Vagina (tissue), 2 donors: Measurements from ENCODE around the gene LRIG3. TPM values are rescaled to one million over a fixed set of nuclear protein-coding genes. Genes with fewer than 3 reads are reported as not detected.

Source experiments
- DNase-seq, 2 donors: peaks; one replicate each; pipeline ENCODE4 v3.0.0-alpha.2; 2017; ENCODE audit errors: extremely low spot score in 2 of 2
- H3K27ac ChIP-seq: fragments of 200-600 bp; sonication (generic); one replicate; pipeline ENCODE4 v1.5.1; 2019
- H3K27me3 ChIP-seq: fragments of 200-600 bp; sonication (generic); one replicate; pipeline ENCODE4 v1.5.1; 2019
- H3K36me3 ChIP-seq, 2 donors: fragments of 200-600 bp; sonication (generic); one replicate each; pipeline ENCODE4 v1.5.1; 2017 to 2019
- H3K4me1 ChIP-seq: fragments of 200-600 bp; sonication (generic); one replicate; pipeline ENCODE4 v1.5.1; 2019
- H3K4me3 ChIP-seq, 2 donors: fragments of 200-600 bp; sonication (generic); 1 replicate in 1 of 2; 2 replicates in 1 of 2; pipeline ENCODE4 v1.5.1; 2016 to 2019
- H3K9me3 ChIP-seq: fragments of 200-600 bp; sonication (generic); one replicate; pipeline ENCODE4 v1.5.1; 2019
- POLR2A ChIP-seq, 2 donors: fragments of 450-650 bp; IDR thresholded peaks; one replicate each; pipeline ENCODE4 v1.6.1; 2017; ENCODE audit warnings: antibody characterized with exemption in 2 of 2, mild to moderate bottlenecking in 2 of 2, moderate library complexity in 2 of 2
- POLR2AphosphoS5 ChIP-seq, 2 donors: sonication (generic); formaldehyde crosslinking; IDR thresholded peaks; one replicate each; pipeline ENCODE4 v1.9.0; 2017; ENCODE audit warnings: antibody characterized with exemption in 2 of 2, mild to moderate bottlenecking in 2 of 2, low read depth in 1 of 2; ENCODE audit not compliant: insufficient read depth in 1 of 2
- intact Hi-C: fragments of 100-400 bp; cut with DNase I; formaldehyde crosslinking; loops from one replicate; pipeline ENCODE4 v1.15.1; 2023
- total RNA-seq: library from RNA; depleted of rRNA; stranded (reverse); fragments of >200 nt; gene quantifications from one replicate; pipeline ENCODE4 v1.2.3, GENCODE V29; 2016
- TF ChIP-seq, protein P1 (sequence below), 3 experiments: fragments of 450-650 bp in 2 of 3; fragments of 200-600 bp in 1 of 3; sonication (generic) in 1 of 3; IDR thresholded peaks; one replicate each; pipeline ENCODE4 v1.5.1; 2017 to 2019; ENCODE audit warnings: antibody characterized with exemption in 3 of 3, mild to moderate bottlenecking in 2 of 3, moderate library complexity in 2 of 3

The LRIG3 gene
- total RNA-seq, 1 donor from 2014 or later: 54.0 TPM

DNA sequence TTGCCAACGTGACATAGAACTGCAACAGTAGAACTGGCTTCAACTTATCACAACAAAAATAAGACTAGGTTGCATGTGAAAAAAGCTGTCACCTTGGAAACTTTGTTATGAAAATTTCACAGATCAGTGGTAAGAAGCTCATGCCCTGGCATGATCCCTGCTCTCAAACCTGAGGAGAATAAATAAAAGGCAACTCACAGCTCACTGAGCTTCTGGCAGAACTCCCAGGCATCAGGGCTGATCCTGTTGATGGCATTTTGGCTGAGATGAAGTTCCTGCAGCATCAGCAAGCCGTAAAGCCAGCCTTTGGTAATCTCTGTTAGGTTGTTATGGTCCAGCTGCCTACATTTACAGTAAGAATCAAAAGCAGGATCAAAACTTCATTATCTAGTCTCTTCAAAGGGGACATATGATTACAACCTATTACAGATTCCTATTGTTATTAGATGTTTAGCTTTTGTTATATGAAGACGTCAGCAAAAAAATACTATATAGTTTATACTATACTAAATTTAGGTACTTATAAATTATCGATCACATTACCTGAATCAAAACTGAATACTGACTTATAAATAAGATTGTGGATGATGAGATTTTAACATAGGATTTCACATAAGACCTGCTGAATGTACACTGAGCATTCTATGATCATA lies 32.0 kb downstream of the LRIG3 start:
- Histone ChIP-seq H3K4me1 (peaks cover 29% of the 10 kb centered on the region), H3K27ac (no peak overlapping the region), H3K36me3 (peaks cover 2 to 47% of the 10 kb centered on the region in 2 donors), H3K4me3 (no peak overlapping the region), H3K27me3 (no peaks in the 10 kb centered on the region), H3K9me3 (no peaks in the 10 kb centered on the region)
- DNase-seq: no peak
- TF ChIP-seq POLR2A (IDR thresholded peaks at IDR 0.05): no peak
- TF ChIP-seq, protein P1, sequence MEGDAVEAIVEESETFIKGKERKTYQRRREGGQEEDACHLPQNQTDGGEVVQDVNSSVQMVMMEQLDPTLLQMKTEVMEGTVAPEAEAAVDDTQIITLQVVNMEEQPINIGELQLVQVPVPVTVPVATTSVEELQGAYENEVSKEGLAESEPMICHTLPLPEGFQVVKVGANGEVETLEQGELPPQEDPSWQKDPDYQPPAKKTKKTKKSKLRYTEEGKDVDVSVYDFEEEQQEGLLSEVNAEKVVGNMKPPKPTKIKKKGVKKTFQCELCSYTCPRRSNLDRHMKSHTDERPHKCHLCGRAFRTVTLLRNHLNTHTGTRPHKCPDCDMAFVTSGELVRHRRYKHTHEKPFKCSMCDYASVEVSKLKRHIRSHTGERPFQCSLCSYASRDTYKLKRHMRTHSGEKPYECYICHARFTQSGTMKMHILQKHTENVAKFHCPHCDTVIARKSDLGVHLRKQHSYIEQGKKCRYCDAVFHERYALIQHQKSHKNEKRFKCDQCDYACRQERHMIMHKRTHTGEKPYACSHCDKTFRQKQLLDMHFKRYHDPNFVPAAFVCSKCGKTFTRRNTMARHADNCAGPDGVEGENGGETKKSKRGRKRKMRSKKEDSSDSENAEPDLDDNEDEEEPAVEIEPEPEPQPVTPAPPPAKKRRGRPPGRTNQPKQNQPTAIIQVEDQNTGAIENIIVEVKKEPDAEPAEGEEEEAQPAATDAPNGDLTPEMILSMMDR (IDR thresholded peaks at IDR 0.05): no peak
- TF ChIP-seq POLR2AphosphoS5 (IDR thresholded peaks at IDR 0.05; ENCODE audit: insufficient read depth in 1 of 2, low read depth in 1 of 2): no peak
- intact Hi-C loops: no loop called here

DNA sequence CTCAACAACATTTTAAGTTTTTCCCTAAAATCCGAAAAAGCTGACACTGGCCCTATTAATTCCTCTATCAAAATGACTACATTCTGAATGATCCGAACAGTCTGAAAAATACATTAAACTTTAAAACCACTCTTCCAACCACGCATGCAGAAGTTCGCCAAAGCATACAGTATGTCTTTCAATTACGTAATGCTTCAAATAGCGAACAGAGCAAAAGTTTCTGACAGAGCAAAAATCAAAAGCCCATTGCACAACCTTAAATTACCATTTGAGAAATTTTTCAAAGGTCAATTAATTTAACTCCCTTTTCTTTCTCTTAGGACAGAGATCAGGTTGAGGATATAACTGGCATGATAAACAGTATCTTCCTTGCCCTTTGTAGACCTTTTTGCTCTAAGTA lies 33.2 kb downstream of the LRIG3 start:
- Histone ChIP-seq H3K27me3 (no peaks in the 10 kb centered on the region), H3K4me3 (no peak overlapping the region), H3K9me3 (no peaks in the 10 kb centered on the region), H3K4me1 (peaks cover 17% of the 10 kb centered on the region), H3K36me3 (peaks cover 2 to 47% of the 10 kb centered on the region in 2 donors), H3K27ac (no peak overlapping the region)
- TF ChIP-seq, protein P1 (IDR thresholded peaks at IDR 0.05): no peak
- TF ChIP-seq POLR2A (IDR thresholded peaks at IDR 0.05) (no peak), POLR2AphosphoS5 (IDR thresholded peaks at IDR 0.05; ENCODE audit: insufficient read depth in 1 of 2, low read depth in 1 of 2) (no peak)
- DNase-seq: no peak
- intact Hi-C loops: no loop called here

DNA sequence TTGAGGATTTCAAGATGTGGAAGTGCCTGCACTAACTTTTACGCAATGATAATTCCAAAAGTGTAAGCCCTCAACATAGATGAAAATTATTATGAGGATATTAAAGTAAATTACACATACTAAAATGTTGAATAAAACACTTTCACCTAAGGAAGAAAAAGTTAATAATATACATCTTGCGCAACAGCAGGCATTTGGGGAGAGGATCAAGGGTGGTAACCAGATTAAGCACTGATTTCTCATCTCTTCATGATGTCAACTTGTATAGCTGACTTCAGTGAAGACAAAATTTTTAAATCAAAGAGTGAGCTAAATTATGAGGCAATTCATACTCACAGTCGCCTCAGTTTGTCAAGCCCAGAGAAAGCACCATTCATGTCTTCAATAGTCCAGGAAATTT lies 33.8 kb downstream of the LRIG3 start:
- Histone ChIP-seq H3K27ac (no peak overlapping the region), H3K4me1 (peaks cover 11% of the 10 kb centered on the region), H3K36me3 (peaks cover 2 to 52% of the 10 kb centered on the region in 2 donors), H3K9me3 (no peaks in the 10 kb centered on the region), H3K4me3 (no peak overlapping the region), H3K27me3 (no peaks in the 10 kb centered on the region)
- DNase-seq: no peak
- TF ChIP-seq, protein P1 (IDR thresholded peaks at IDR 0.05): no peak
- TF ChIP-seq POLR2AphosphoS5 (IDR thresholded peaks at IDR 0.05; ENCODE audit: insufficient read depth in 1 of 2, low read depth in 1 of 2): no peak
- no peak for TF ChIP-seq POLR2A (IDR thresholded peaks at IDR 0.05)
- intact Hi-C loops: no loop called here

DNA sequence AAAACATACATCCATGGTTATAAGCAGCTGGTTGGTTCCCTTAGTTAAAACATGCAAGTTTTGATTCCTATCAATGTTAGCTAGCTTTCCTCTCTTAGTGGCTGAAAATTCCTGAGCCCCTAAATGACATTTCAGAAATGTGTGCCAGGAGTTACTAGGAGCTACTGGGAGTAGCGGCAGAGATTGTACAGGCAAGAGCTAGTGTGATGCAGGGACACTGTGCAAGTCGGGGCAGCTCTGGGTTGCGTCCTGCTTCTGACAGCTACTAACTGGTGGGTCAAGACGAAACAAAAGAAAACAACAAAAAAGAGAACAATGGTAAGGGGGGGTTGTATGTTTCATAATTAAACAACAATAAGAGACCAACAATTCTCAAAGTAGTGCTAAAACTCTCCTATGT lies 35.4 kb downstream of the LRIG3 start:
- Histone ChIP-seq H3K9me3 (no peaks in the 10 kb centered on the region), H3K4me1 (peaks cover 11% of the 10 kb centered on the region), H3K36me3 (peaks cover 2 to 63% of the 10 kb centered on the region in 2 donors), H3K27ac (no peak overlapping the region), H3K4me3 (no peak overlapping the region), H3K27me3 (no peaks in the 10 kb centered on the region)
- no peak for TF ChIP-seq POLR2A (IDR thresholded peaks at IDR 0.05)
- intact Hi-C loops: no loop called here
- DNase-seq: no peak

DNA sequence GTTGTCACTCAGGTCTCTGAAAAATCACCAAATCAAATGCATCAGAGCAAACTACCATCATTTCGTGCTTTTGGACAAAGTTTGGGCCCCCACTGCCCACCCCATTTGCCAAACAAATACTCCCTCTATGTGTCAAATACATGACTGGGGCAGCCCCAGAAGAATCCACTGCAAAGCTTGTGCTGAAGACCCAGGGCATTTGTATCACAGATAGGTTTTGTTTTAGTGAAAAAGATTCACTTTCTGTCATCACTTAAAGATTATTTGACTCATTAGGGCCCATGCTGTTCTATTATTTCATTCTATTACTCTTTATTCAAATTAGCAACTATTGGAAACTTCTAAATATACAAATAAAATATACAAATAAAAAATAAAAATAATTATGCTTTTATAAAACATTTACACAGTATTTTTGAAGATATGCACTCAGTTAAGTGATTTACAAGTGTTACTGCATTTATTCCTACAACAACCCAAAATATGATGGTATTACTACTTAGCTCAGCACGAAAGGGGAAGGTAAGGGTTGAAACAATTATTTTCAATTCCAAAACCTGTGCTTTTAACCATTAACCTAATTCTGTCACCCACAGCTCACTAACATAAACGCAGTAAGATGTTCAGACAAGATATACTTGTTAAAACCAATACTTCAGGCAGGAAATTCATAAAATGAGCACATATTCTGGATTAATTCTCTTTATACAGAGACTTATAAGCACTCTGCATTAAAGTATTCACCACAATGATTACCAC lies 36.5 kb downstream of the LRIG3 start:
- Histone ChIP-seq H3K27ac (no peak overlapping the region), H3K4me3 (no peak overlapping the region), H3K4me1 (peaks cover 11% of the 10 kb centered on the region), H3K27me3 (no peaks in the 10 kb centered on the region), H3K9me3 (no peaks in the 10 kb centered on the region), H3K36me3 (peaks cover 2 to 62% of the 10 kb centered on the region in 2 donors)
- TF ChIP-seq POLR2A (IDR thresholded peaks at IDR 0.05) (no peak), POLR2AphosphoS5 (IDR thresholded peaks at IDR 0.05; ENCODE audit: insufficient read depth in 1 of 2, low read depth in 1 of 2) (no peak)
- TF ChIP-seq, protein P1 (IDR thresholded peaks at IDR 0.05): no peak
- no peak for DNase-seq
- intact Hi-C loops: no loop called here
